PFSK-1 (cell line): ENCODE results near the gene CNR1.

Experiments
- POLR2AphosphoS5 ChIP-seq: IDR thresholded peaks from 2 replicates; pipeline ENCODE4 v1.6.1; 2012; ENCODE audit warnings: low read depth, mild to moderate bottlenecking, control low read depth, low read length, moderate library complexity
- TAF1 ChIP-seq: IDR thresholded peaks from 2 replicates; pipeline ENCODE4 v1.6.1; 2012; ENCODE audit warnings: low read length, control low read depth, borderline replicate concordance; ENCODE audit not compliant: insufficient read depth

GRCh38 chr6:88120635-88121034, 45.5 kb downstream of the CNR1 start:
- TF ChIP-seq POLR2AphosphoS5 (no peak), TAF1 (no peak)
